ENCODE results near the gene WDR90. TPM values are rescaled to one million over a fixed set of nuclear protein-coding genes. Genes with fewer than 3 reads are reported as not detected.

The WDR90 gene
- total and polyA plus RNA-seq, 2 of the 13 experiments (the other 11 are each of a cell fraction or from before 2014, with no cell fraction given), result 14.9 to 28.9 TPM

- TF ChIP-seq, protein P1, sequence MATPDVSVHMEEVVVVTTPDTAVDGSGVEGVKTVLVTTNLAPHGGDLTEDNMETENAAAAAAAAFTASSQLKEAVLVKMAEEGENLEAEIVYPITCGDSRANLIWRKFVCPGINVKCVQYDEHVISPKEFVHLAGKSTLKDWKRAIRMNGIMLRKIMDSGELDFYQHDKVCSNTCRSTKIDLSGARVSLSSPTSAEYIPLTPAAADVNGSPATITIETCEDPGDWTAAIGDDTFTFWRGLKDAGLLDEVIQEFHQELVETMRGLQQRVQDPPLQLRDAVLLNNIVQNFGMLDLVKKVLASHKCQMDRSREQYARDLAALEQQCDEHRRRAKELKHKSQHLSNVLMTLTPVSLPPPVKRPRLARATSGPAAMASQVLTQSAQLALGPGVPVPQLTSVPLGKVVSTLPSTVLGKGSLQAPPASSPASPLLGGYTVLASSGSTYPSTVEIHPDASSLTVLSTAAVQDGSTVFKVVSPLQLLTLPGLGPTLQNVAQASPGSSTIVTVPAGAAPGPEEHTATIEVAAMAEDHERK (CRISPR knock-in tag; IDR thresholded peaks at IDR 0.05; ENCODE audit: low read depth), result peak; percentile 86
- TF ChIP-seq NFKB2 (CRISPR knock-in tag; IDR thresholded peaks at IDR 0.05; ENCODE audit: borderline replicate concordance), result peak; percentile 49; the same call in 1 of the 2 replicates
- TF ChIP-seq ZNF709 (CRISPR knock-in tag; IDR thresholded peaks at IDR 0.05), result peak; percentile 91
- TF ChIP-seq, protein P2, sequence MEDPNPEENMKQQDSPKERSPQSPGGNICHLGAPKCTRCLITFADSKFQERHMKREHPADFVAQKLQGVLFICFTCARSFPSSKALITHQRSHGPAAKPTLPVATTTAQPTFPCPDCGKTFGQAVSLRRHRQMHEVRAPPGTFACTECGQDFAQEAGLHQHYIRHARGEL (CRISPR knock-in tag; IDR thresholded peaks at IDR 0.05), result peak; percentile 15; the same call in 1 of the 2 replicates
- TF ChIP-seq KDM2A (CRISPR knock-in tag; IDR thresholded peaks at IDR 0.05; ENCODE audit: borderline replicate concordance, low read depth), result peak; percentile 54
- TF ChIP-seq IKZF1 (IDR thresholded peaks at IDR 0.05), result no peak
- TF ChIP-seq ZNF333 (CRISPR knock-in tag; IDR thresholded peaks at IDR 0.05; ENCODE audit: borderline replicate concordance), result peak; percentile 75; the same call in 1 of the 2 replicates
- TF ChIP-seq DR1 (CRISPR knock-in tag; IDR thresholded peaks at IDR 0.05), result no peak; the same call in 1 of the 2 replicates
- TF ChIP-seq ZSCAN29 (CRISPR knock-in tag; conservative IDR thresholded peaks at IDR 0.05), result no peak; the same call in 1 of the 2 replicates
- TF ChIP-seq SIX4 (CRISPR knock-in tag; IDR thresholded peaks at IDR 0.05), result no peak
- TF ChIP-seq THRA (CRISPR knock-in tag; IDR thresholded peaks at IDR 0.05; ENCODE audit: borderline replicate concordance), result 0 out of 2 replicates have a peak, but pooled peaks have one; percentile 11
- TF ChIP-seq, protein P3, sequence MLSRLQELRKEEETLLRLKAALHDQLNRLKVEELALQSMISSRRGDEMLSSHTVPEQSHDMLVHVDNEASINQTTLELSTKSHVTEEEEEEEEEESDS (CRISPR knock-in tag; IDR thresholded peaks at IDR 0.05; ENCODE audit: borderline replicate concordance), result no peak
- TF ChIP-seq ARHGAP35 (CRISPR knock-in tag; IDR thresholded peaks at IDR 0.05; ENCODE audit: borderline replicate concordance), result 0 out of 2 replicates have a peak, but pooled peaks have one; percentile 93
- TF ChIP-seq, protein P4, sequence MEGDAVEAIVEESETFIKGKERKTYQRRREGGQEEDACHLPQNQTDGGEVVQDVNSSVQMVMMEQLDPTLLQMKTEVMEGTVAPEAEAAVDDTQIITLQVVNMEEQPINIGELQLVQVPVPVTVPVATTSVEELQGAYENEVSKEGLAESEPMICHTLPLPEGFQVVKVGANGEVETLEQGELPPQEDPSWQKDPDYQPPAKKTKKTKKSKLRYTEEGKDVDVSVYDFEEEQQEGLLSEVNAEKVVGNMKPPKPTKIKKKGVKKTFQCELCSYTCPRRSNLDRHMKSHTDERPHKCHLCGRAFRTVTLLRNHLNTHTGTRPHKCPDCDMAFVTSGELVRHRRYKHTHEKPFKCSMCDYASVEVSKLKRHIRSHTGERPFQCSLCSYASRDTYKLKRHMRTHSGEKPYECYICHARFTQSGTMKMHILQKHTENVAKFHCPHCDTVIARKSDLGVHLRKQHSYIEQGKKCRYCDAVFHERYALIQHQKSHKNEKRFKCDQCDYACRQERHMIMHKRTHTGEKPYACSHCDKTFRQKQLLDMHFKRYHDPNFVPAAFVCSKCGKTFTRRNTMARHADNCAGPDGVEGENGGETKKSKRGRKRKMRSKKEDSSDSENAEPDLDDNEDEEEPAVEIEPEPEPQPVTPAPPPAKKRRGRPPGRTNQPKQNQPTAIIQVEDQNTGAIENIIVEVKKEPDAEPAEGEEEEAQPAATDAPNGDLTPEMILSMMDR (CRISPR knock-in tag; IDR thresholded peaks at IDR 0.05), result peak; percentile 29; the same call in 1 of the 2 replicates
- TF ChIP-seq TBX2 (CRISPR knock-in tag; IDR thresholded peaks at IDR 0.05; ENCODE audit: borderline replicate concordance), result no peak; the same call in 1 of the 2 replicates
- TF ChIP-seq ZNF547 (CRISPR knock-in tag; IDR thresholded peaks at IDR 0.05), result 0 out of 2 replicates have a peak, but pooled peaks have one; percentile 11
- TF ChIP-seq, protein P5, sequence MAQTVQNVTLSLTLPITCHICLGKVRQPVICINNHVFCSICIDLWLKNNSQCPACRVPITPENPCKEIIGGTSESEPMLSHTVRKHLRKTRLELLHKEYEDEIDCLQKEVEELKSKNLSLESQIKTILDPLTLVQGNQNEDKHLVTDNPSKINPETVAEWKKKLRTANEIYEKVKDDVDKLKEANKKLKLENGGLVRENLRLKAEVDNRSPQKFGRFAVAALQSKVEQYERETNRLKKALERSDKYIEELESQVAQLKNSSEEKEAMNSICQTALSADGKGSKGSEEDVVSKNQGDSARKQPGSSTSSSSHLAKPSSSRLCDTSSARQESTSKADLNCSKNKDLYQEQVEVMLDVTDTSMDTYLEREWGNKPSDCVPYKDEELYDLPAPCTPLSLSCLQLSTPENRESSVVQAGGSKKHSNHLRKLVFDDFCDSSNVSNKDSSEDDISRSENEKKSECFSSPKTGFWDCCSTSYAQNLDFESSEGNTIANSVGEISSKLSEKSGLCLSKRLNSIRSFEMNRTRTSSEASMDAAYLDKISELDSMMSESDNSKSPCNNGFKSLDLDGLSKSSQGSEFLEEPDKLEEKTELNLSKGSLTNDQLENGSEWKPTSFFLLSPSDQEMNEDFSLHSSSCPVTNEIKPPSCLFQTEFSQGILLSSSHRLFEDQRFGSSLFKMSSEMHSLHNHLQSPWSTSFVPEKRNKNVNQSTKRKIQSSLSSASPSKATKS (CRISPR knock-in tag; IDR thresholded peaks at IDR 0.05), result no peak
- peak; percentile 39 for TF ChIP-seq U2AF1 (optimal IDR thresholded peaks at IDR 0.05; ENCODE audit: low read depth, low read length)
- TF ChIP-seq RBAK (CRISPR knock-in tag; IDR thresholded peaks at IDR 0.05), result no peak
- no peak for TF ChIP-seq ZNF292 (CRISPR knock-in tag; IDR thresholded peaks at IDR 0.05; ENCODE audit: borderline replicate concordance, low read depth)
- peak; percentile 86; the same call in 1 of the 2 replicates for TF ChIP-seq ZNF672 (CRISPR knock-in tag; IDR thresholded peaks at IDR 0.05)
These were observed 12.7 kb upstream of the WDR90 start, which contains the start of gene METTL26 (continued) for GRCh38 chr16:636206-637080.
